Sigmoid colon (tissue), 7 donors: ENCODE results near the gene FRYL. TPM values are rescaled to one million over a fixed set of nuclear protein-coding genes. Genes with fewer than 3 reads are reported as not detected.
A peak's percentile ranks its signal among the peaks of the same experiment; 100 is the strongest.
"Not testable (repeated sequence)": the region's sequence is repeated elsewhere in the genome, so short reads cannot be mapped to it uniquely, and the experiment has no call there.

Source experiments
- DNase-seq: peaks from one replicate; pipeline ENCODE4 v3.0.0-alpha.2; 2019
- H3K27ac ChIP-seq, 4 donors: fragments of 200-600 bp; sonication (generic); one replicate each; pipeline ENCODE4 v1.5.1; 2016 to 2019; ENCODE audit warnings: mild to moderate bottlenecking in 1 of 4
- H3K27me3 ChIP-seq, 3 donors: fragments of 200-600 bp; sonication (generic); one replicate each; pipeline ENCODE4 v1.5.1; 2019; ENCODE audit warnings: mild to moderate bottlenecking in 1 of 3
- H3K36me3 ChIP-seq, 4 donors: fragments of 200-600 bp; sonication (generic); one replicate each; pipeline ENCODE4 v1.5.1; 2016 to 2019
- H3K4me1 ChIP-seq, 4 donors: fragments of 200-600 bp; sonication (generic); one replicate each; pipeline ENCODE4 v1.5.1; 2017 to 2019
- H3K4me3 ChIP-seq, 4 donors: fragments of 200-600 bp; sonication (generic); one replicate each; pipeline ENCODE4 v1.5.1; 2017 to 2019; ENCODE audit warnings: mild to moderate bottlenecking in 2 of 4, moderate library complexity in 1 of 4
- H3K9me3 ChIP-seq, 4 donors: fragments of 200-600 bp in 3 of 4; sonication (generic) in 3 of 4; one replicate each; pipeline versions ENCODE4 v1.5.1 to v1.6.1; 2013 to 2019
- CTCF ChIP-seq, 4 experiments: fragments of 450-650 bp in 3 of 4; fragments of 200-600 bp in 1 of 4; IDR thresholded peaks; one replicate each; pipeline ENCODE4 v1.5.1; 2016 to 2019; ENCODE audit warnings: antibody characterized with exemption in 4 of 4, mild to moderate bottlenecking in 3 of 4, moderate library complexity in 2 of 4
- EP300 ChIP-seq, 4 donors: sonication (generic); formaldehyde crosslinking; IDR thresholded peaks; one replicate each; pipeline ENCODE4 v1.6.1; 2017; ENCODE audit warnings: antibody characterized with exemption in 4 of 4
- POLR2A ChIP-seq, 2 donors: fragments of 450-650 bp; IDR thresholded peaks; one replicate each; pipeline ENCODE4 v1.6.1; 2016; ENCODE audit warnings: antibody characterized with exemption in 2 of 2, mild to moderate bottlenecking in 2 of 2, moderate library complexity in 2 of 2
- POLR2AphosphoS5 ChIP-seq, 4 donors: sonication (generic); formaldehyde crosslinking; IDR thresholded peaks; one replicate each; pipeline ENCODE4 v1.6.1; 2017; ENCODE audit warnings: antibody characterized with exemption in 4 of 4
- WGBS, 2 donors: extraction: QIAGEN DNeasy Blood & Tissue Kit; methylation state at CpG; one replicate each; pipeline ENCODE4 v1.1.7; 2013; 5-methylcytosine and 5-hydroxymethylcytosine counted together
- intact Hi-C: fragments of 100-400 bp; cut with DNase I; formaldehyde crosslinking; loops from one replicate; pipeline ENCODE4 v1.15.1; 2023
- polyA plus RNA-seq, 3 donors: library from polyadenylated mRNA; stranded (reverse); fragments of 200-250 nt; gene quantifications; one replicate each; pipeline ENCODE4 v1.2.3, GENCODE V29; 2013
- total RNA-seq, 4 donors: library from RNA; depleted of rRNA; stranded (reverse); fragments of >200 nt; gene quantifications; one replicate each; pipeline ENCODE4 v1.1.0, GENCODE V29; 2016
- donor health status: healthy with polysubstance abuse.
- donor health status: Bipolar disorder and iron deficiency.
- donor health status: healthy.

FRYL gene
- total RNA-seq (10 to 100 TPM; 44.9 to 72.4 (median 63.2) TPM), polyA plus RNA-seq (10 to 100 TPM; 41.4 to 63.6 (median 41.6) TPM)

DNA sequence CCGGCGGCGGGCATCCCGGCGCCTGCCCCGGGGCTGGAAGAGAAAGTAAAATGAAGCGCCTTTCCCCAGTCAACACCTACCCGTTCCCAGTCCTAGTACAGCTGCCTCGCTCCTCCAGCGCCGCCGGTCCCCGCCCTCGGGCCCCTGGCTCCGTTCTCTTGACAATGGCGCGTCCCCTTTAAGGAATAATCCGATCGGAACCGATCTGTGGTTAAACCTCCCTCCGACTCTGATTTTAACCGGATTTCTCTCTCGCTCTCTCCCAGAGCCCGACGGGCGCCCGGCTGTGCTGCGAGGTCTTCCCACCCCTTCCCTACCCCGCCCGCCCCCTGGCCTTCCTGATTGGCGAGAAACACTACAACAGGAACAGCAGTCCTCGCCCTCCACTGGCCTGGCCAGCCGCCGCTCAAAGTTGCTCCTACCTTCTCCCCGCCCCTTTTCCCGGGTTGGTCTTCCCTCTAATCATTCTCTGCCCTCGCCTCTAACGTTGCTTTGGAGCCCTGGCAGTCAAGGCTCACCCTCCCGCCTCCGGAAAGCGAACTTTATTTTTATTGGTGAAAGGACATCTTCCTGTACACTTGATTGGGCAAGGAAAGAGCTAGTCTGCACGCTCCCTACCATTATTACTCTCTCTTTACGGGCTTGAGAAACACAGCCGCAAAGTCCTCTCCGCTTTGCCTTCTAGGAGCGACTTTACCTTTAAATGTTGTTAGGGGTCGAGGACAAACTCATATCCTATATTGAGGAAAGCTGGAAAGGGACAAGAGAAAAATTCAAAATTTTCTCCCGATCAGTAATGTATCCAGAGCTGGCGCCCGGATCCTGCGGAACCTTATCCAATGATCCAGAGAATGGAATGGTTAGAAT lies at the start of gene FRYL:
Gene FRYL, minus strand, starts transcription at position 282 of the 867 bp plus-strand sequence. CDS start 145,869 bp downstream, outside the sequence.
- Histone ChIP-seq H3K27me3 (no peaks in the 10 kb centered on the region), H3K4me1 (peaks cover 0 to 39% (median 32%) of the 10 kb centered on the region in 4 donors), H3K36me3 (no peaks in the 10 kb centered on the region), H3K4me3 (peak within 1 kb of the TSS; percentile 74 to 96 (median 95)), H3K9me3 (no peaks in the 10 kb centered on the region), H3K27ac (peak within 1 kb of the TSS; percentile 94 to 99 (median 98))
- DNase-seq, result peak; percentile 100
- WGBS, 2 donors, result 0% methylated on average over 51 of the region's 51 CpGs
- intact Hi-C loops, result loop anchor here (1.0 to 5.0 kb wide), 4 partner anchors 51 to 439 kb away; partner anchors contain the start of genes OCIAD1 and SLAIN2
- TF ChIP-seq CTCF (IDR thresholded peaks at IDR 0.05), result no peak
- TF ChIP-seq POLR2A (IDR thresholded peaks at IDR 0.05), result peak; percentile 60 to 64
- peak; percentile 76 to 93 (median 90) for TF ChIP-seq POLR2AphosphoS5 (IDR thresholded peaks at IDR 0.05)

DNA sequence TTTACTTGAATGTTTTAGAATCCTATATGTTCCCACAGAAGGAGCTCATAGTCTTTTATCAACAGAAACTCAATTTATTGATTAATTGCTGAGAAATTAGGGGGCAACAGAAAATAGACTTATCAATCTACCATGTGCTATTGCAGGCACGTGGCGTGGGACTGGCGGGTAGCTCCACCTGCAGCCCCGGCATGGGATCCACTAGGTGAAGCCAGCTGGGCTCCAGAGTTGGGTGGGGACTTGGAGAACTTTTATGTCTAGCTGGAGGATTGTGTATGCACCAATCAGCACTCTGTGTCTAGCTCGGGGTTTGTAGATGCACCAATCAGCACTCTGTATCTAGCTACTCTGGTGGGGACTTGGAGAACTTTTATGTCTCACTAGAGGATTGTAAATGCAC lies 47.5 kb upstream of the FRYL start:
- H3K36me3 ChIP-seq, result no peaks in the 10 kb centered on the region
- intact Hi-C loops, result no loop called here
- WGBS, 2 donors, result 91 to 97% methylated on average over 5 of the region's 5 CpGs
- DNase-seq, result no peak
- no peaks in the 10 kb centered on the region for H3K27me3 ChIP-seq
- H3K27ac ChIP-seq, result no peak overlapping the region
- H3K4me3 ChIP-seq, result no peak overlapping the region
- peaks cover 0 to 12% (median 10%) of the 10 kb centered on the region in 4 donors for H3K4me1 ChIP-seq
- H3K9me3 ChIP-seq, result no peaks in the 10 kb centered on the region
- TF ChIP-seq POLR2A (IDR thresholded peaks at IDR 0.05) (no peak), POLR2AphosphoS5 (IDR thresholded peaks at IDR 0.05) (no peak), CTCF (IDR thresholded peaks at IDR 0.05) (no peak)

GRCh38 chr4:48821431-48821830 lies 41.4 kb upstream of the FRYL start:
- 52 to 56% methylated on average over 2 of the region's 2 CpGs for WGBS, 2 donors

GRCh38 chr4:48816971-48817370 lies 36.9 kb upstream of the FRYL start:
- Histone ChIP-seq H3K9me3 (no peaks in the 10 kb centered on the region), H3K4me3 (no peak overlapping the region), H3K27ac (no peak overlapping the region), H3K36me3 (no peaks in the 10 kb centered on the region), H3K27me3 (no peaks in the 10 kb centered on the region), H3K4me1 (no peaks in the 10 kb centered on the region)
- intact Hi-C loops, result no loop called here
- no peak for DNase-seq
- TF ChIP-seq POLR2AphosphoS5 (IDR thresholded peaks at IDR 0.05) (no peak), EP300 (IDR thresholded peaks at IDR 0.05) (no peak), CTCF (IDR thresholded peaks at IDR 0.05) (no peak), POLR2A (IDR thresholded peaks at IDR 0.05) (no peak)
- 95 to 96% methylated on average over 6 of the region's 6 CpGs for WGBS, 2 donors

More at GRCh38 chr4:48821431-48821830, 41.4 kb upstream of the FRYL start:
- H3K27ac ChIP-seq, H3K9me3 ChIP-seq, H3K4me1 ChIP-seq, H3K27me3 ChIP-seq, DNase-seq, intact Hi-C loops, H3K4me3 ChIP-seq, H3K36me3 ChIP-seq: not testable (repeated sequence)

GRCh38 chr4:48816297-48816696 lies 36.2 kb upstream of the FRYL start:
- H3K27me3 ChIP-seq, H3K4me3 ChIP-seq, H3K4me1 ChIP-seq, H3K27ac ChIP-seq, H3K9me3 ChIP-seq, H3K36me3 ChIP-seq, intact Hi-C loops, DNase-seq: not testable (repeated sequence)
- 87 to 89% methylated on average over 7 of the region's 7 CpGs for WGBS, 2 donors
